HepG2 (cell line): ENCODE data around the gene VWA7. TPM values are rescaled to one million over a fixed set of nuclear protein-coding genes. Genes with fewer than 3 reads are reported as not detected.

ENCODE experiments used
- ARID2 ChIP-seq: sonication (generic); formaldehyde crosslinking; IDR thresholded peaks from 2 replicates; pipeline ENCODE4 v1.8.1; 2022; ENCODE audit warnings: mild to moderate bottlenecking, missing genetic modification reagents, borderline replicate concordance
- FOSL1 ChIP-seq: sonication (generic); formaldehyde crosslinking; IDR thresholded peaks from 2 replicates; pipeline ENCODE4 v1.9.0; 2021; ENCODE audit warnings: missing genetic modification reagents, borderline replicate concordance
- HNRNPL ChIP-seq: fragments of 200-400 bp; formaldehyde crosslinking; IDR thresholded peaks from 2 replicates; pipeline ENCODE4 v1.6.1; 2017; ENCODE audit warnings: mild to moderate bottlenecking, low read depth, low read length
- IKZF5 ChIP-seq: IDR thresholded peaks from 2 replicates; pipeline ENCODE4 v1.6.1; 2018; ENCODE audit warnings: missing genetic modification reagents, mild to moderate bottlenecking, missing compliant biosample characterization
- IRF9 ChIP-seq: sonication (generic); formaldehyde crosslinking; IDR thresholded peaks from 2 replicates; pipeline ENCODE4 v1.8.0; 2022; ENCODE audit warnings: missing genetic modification reagents, mild to moderate bottlenecking, borderline replicate concordance
- KMT2A ChIP-seq: sonication (generic); formaldehyde crosslinking; IDR thresholded peaks from 2 replicates; pipeline ENCODE4 v1.4.0; 2020; ENCODE audit warnings: missing genetic modification reagents
- KMT2B ChIP-seq: IDR thresholded peaks from 2 replicates; pipeline ENCODE4 v1.6.1; 2016; ENCODE audit warnings: missing genetic modification reagents, missing compliant biosample characterization
- MXI1 ChIP-seq: IDR thresholded peaks from 3 replicates; pipeline ENCODE4 v1.6.1; 2012; ENCODE audit warnings: low read depth, low read length, inconsistent platforms, borderline replicate concordance
- MYC ChIP-seq: sonication (generic); formaldehyde crosslinking; IDR thresholded peaks from 2 replicates; pipeline ENCODE4 v1.9.0; 2021; ENCODE audit warnings: missing genetic modification reagents, borderline replicate concordance
- PHF21A ChIP-seq: sonication (generic); formaldehyde crosslinking; IDR thresholded peaks from 2 replicates; pipeline ENCODE4 v1.5.0; 2020; ENCODE audit warnings: mild to moderate bottlenecking, missing genetic modification reagents
- RBFOX2 ChIP-seq: fragments of 200-400 bp; formaldehyde crosslinking; IDR thresholded peaks from 2 replicates; pipeline ENCODE4 v1.6.1; 2017; ENCODE audit warnings: low read depth, mild to moderate bottlenecking, low read length
- REXO4 ChIP-seq: sonication (generic); formaldehyde crosslinking; IDR thresholded peaks from 2 replicates; pipeline ENCODE4 v1.8.0; 2022; ENCODE audit warnings: missing genetic modification reagents, mild to moderate bottlenecking, borderline replicate concordance
- SMC3 ChIP-seq: IDR thresholded peaks from 2 replicates; pipeline ENCODE4 v1.6.1; 2011; ENCODE audit warnings: low read length, improper control_type of control experiment
- SP5 ChIP-seq: IDR thresholded peaks from 2 replicates; pipeline ENCODE4 v1.6.1; 2016; ENCODE audit warnings: low read depth, borderline replicate concordance
- TBX2 ChIP-seq: sonication (generic); formaldehyde crosslinking; IDR thresholded peaks from 2 replicates; pipeline ENCODE4 v1.5.0; 2020; ENCODE audit warnings: missing genetic modification reagents, mild to moderate bottlenecking, borderline replicate concordance
- ZGPAT ChIP-seq: IDR thresholded peaks from 2 replicates; pipeline ENCODE4 v1.6.1; 2016; ENCODE audit warnings: mild to moderate bottlenecking
- ZKSCAN1 ChIP-seq: fragments of 150-350 bp; IDR thresholded peaks from 2 replicates; pipeline ENCODE4 v1.6.1; 2014; ENCODE audit warnings: low read length
- ZNF136 ChIP-seq: sonication (generic); formaldehyde crosslinking; IDR thresholded peaks from 2 replicates; pipeline ENCODE4 v1.8.1; 2022; ENCODE audit warnings: low read depth, mild to moderate bottlenecking, moderate library complexity, missing genetic modification reagents
- ZNF230 ChIP-seq: sonication (generic); formaldehyde crosslinking; IDR thresholded peaks from 2 replicates; pipeline ENCODE4 v1.4.0; 2020; ENCODE audit warnings: mild to moderate bottlenecking, missing genetic modification reagents
- ZNF335 ChIP-seq: sonication (generic); formaldehyde crosslinking; IDR thresholded peaks from 2 replicates; pipeline ENCODE4 v1.4.0; 2020; ENCODE audit warnings: missing genetic modification reagents
- ZNF362 ChIP-seq: sonication (generic); formaldehyde crosslinking; IDR thresholded peaks from 2 replicates; pipeline ENCODE4 v1.4.0; 2020; ENCODE audit warnings: missing genetic modification reagents, mild to moderate bottlenecking, borderline replicate concordance
- ZNF614 ChIP-seq: IDR thresholded peaks from 2 replicates; pipeline ENCODE4 v1.6.1; 2018; ENCODE audit warnings: missing biosample characterization, missing genetic modification reagents, inconsistent platforms, borderline replicate concordance
- polyA plus RNA-seq, 8 experiments: library from polyadenylated mRNA; depleted of rRNA in 3 of 8; stranded (reverse) in 7 of 8; unstranded in 1 of 8; fragments of >200 nt; fragmentation: Illumina TruSeq in 4 of 8; extraction: Trizol in 4 of 8; gene quantifications; 2 replicates each; pipeline versions ENCODE4 v1.2.1 to v1.2.3, GENCODE V29; 2011 to 2016; ENCODE audit warnings: low read depth in 4 of 8, missing spikeins in 1 of 8, mixed read lengths in 1 of 8; ENCODE audit not compliant: insufficient read depth in 1 of 8
- total RNA-seq, 5 experiments: library from RNA; depleted of rRNA; stranded (reverse); fragments of >200 nt; fragmentation: Illumina TruSeq; extraction: Trizol; gene quantifications; 2 replicates each; pipeline ENCODE4 v1.2.3, GENCODE V29; 2016; ENCODE audit warnings: low read depth in 1 of 5
- TF ChIP-seq, protein P1 (sequence below): fragments of 450-650 bp; IDR thresholded peaks from 2 replicates; pipeline ENCODE4 v1.6.1; 2017; ENCODE audit warnings: mild to moderate bottlenecking

VWA7 gene
- total and polyA plus RNA-seq, 2 of the 13 experiments (the other 11 are each of a cell fraction or from before 2014, with no cell fraction given), result 0.86 to 3.3 TPM

DNA sequence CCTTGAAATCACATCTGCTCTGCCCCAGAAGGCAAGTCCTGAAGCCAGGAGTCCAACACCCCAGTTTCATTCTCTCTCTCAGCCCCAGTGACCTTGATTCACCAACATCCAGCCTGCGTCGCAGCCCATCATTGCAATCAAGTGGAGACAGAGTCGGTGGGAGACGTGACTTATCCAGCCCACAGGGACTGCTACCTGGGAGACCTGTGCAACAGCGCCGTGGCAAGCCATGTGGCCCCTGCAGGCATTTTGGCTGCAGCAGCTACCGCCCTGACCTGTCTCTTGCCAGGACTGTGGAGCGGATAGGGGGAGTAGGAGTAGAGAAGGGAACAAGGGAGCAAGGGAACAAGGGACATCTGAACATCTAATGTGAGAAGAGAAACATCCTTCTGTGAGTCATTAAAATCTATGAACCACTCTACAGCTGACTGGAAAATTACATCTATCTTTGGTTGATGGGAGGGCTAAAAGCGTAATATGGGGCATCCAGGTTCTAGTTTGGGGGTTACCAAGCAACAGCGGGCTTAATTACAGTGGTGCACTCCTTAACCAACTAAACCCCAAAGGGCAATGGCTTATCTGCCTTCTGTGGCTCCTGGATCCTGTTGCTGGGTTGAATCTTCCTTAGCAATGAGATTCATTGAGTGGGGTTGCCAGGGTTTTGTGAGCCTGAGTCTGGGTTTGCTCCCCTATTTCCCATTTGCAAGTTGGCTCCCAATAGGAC, 59.5 kb downstream of the VWA7 start (continued):
- no peak for TF ChIP-seq RBFOX2
- 0 out of 2 replicates have a peak, but pooled peaks have one; percentile 27 for TF ChIP-seq KMT2A (CRISPR knock-in tag)
- peak; percentile 66; the same call in 1 of the 2 replicates for TF ChIP-seq MYC (CRISPR knock-in tag)
- TF ChIP-seq SP5 (CRISPR knock-in tag), result no peak
- TF ChIP-seq ZNF614 (CRISPR knock-in tag), result peak; percentile 79; the same call in 1 of the 2 replicates
- no peak for TF ChIP-seq ZNF230
- TF ChIP-seq HNRNPL, result no peak
- peak; percentile 55; the same call in 1 of the 3 replicates for TF ChIP-seq MXI1
- TF ChIP-seq IRF9 (CRISPR knock-in tag), result no peak
- TF ChIP-seq ARID2 (CRISPR knock-in tag), result no peak
- peak; percentile 14; the same call in 1 of the 2 replicates for TF ChIP-seq ZNF362 (CRISPR knock-in tag)
- TF ChIP-seq KMT2B (CRISPR knock-in tag), result 0 out of 2 replicates have a peak, but pooled peaks have one; percentile 23
- no peak for TF ChIP-seq ZNF136 (CRISPR knock-in tag)
- no peak for TF ChIP-seq PHF21A
- no peak for TF ChIP-seq FOSL1 (CRISPR knock-in tag)
- peak; percentile 89 for TF ChIP-seq ZNF335 (CRISPR knock-in tag)
- no peak for TF ChIP-seq REXO4 (CRISPR knock-in tag)
- no peak for TF ChIP-seq TBX2
- TF ChIP-seq, protein P1, sequence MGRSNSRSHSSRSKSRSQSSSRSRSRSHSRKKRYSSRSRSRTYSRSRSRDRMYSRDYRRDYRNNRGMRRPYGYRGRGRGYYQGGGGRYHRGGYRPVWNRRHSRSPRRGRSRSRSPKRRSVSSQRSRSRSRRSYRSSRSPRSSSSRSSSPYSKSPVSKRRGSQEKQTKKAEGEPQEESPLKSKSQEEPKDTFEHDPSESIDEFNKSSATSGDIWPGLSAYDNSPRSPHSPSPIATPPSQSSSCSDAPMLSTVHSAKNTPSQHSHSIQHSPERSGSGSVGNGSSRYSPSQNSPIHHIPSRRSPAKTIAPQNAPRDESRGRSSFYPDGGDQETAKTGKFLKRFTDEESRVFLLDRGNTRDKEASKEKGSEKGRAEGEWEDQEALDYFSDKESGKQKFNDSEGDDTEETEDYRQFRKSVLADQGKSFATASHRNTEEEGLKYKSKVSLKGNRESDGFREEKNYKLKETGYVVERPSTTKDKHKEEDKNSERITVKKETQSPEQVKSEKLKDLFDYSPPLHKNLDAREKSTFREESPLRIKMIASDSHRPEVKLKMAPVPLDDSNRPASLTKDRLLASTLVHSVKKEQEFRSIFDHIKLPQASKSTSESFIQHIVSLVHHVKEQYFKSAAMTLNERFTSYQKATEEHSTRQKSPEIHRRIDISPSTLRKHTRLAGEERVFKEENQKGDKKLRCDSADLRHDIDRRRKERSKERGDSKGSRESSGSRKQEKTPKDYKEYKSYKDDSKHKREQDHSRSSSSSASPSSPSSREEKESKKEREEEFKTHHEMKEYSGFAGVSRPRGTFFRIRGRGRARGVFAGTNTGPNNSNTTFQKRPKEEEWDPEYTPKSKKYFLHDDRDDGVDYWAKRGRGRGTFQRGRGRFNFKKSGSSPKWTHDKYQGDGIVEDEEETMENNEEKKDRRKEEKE, result no peak
- no peak for TF ChIP-seq ZKSCAN1
- peak; percentile 45; the same call in 1 of the 2 replicates for TF ChIP-seq IKZF5 (CRISPR knock-in tag)
- peak; percentile 34; the same call in 1 of the 2 replicates for TF ChIP-seq SMC3
- TF ChIP-seq ZGPAT (CRISPR knock-in tag), result peak; percentile 50; the same call in 1 of the 2 replicates
